Nucleus accumbens (tissue), 56 donors: Measurements from ENCODE around the gene NDUFV2.
"Not testable (repeated sequence)": the region's sequence is repeated elsewhere in the genome, so short reads cannot be mapped to it uniquely, and the experiment has no call there.

Experiments used
- DNase-seq, 56 donors: peaks; one replicate each; lab custom pipeline; 2025; lab: John Stamatoyannopoulos, UW

The NDUFV2 gene

DNA sequence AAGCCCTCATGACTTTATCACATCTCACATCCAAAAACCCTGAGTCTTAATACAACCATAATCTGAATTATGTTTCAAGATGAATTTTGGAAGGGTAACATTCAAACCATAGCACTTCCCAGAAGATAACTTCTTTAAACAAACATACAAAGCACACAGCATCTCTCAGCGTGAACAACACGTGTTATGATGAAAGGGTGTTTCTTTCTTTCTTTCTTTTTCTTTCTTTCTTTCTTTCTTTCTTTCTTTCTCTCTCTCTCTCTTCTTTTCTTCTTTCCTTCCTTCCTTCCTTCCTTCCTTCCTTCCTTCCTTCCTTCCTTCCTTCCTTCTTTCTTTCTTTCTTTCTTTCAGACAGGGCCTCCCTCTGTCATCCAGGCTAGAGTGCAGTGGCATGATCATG lies 13.8 kb upstream of the NDUFV2 start:
- not testable (repeated sequence) for DNase-seq

DNA sequence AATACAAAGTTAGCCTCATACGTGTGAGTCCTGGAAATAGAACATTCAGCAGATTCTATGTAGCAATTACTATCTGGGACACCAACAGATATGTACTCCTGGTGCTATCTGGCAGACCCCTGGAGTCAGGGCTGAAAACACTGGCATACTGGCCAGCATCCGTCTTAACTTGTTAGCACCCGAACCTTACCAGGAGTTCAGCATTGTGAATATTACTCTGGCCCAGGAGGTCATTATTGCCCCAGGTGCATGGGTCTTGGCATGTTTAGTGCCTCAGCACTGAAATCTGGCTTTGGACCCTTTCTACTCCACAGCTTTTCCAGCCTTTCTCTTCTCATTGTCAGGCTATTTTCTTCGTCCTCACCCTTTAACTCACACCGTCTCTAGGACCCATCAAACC lies 11.9 kb upstream of the NDUFV2 start:
- no peak for DNase-seq

DNA sequence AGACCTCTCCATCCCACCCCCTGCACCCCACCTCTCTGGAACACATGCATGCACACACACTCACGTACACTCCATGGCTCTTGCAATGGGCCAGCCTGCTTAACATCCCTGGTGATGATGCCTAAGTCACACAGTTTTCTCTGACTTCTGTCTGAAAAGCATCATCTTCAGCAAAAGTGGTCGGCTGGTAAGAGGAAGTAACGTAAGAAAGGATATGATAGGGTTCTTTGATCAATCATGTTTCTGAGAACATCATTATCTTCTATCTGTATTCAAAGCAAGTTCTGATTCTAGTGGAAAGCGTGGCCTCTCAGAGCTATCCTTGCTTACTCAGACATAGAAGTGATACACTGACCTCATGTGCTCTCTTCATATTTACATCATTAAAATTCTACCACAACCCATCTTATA lies 11.4 kb upstream of the NDUFV2 start:
- no peak for DNase-seq

GRCh38 chr18:9092665-9093064 lies 9.8 kb upstream of the NDUFV2 start:
- DNase-seq: no peak

- DNase-seq: not testable (repeated sequence)
Measured at GRCh38 chr18:9093109-9093508, 9.4 kb upstream of the NDUFV2 start.

GRCh38 chr18:9094307-9095226 lies 7.9 kb upstream of the NDUFV2 start:
- DNase-seq: no peak

DNA sequence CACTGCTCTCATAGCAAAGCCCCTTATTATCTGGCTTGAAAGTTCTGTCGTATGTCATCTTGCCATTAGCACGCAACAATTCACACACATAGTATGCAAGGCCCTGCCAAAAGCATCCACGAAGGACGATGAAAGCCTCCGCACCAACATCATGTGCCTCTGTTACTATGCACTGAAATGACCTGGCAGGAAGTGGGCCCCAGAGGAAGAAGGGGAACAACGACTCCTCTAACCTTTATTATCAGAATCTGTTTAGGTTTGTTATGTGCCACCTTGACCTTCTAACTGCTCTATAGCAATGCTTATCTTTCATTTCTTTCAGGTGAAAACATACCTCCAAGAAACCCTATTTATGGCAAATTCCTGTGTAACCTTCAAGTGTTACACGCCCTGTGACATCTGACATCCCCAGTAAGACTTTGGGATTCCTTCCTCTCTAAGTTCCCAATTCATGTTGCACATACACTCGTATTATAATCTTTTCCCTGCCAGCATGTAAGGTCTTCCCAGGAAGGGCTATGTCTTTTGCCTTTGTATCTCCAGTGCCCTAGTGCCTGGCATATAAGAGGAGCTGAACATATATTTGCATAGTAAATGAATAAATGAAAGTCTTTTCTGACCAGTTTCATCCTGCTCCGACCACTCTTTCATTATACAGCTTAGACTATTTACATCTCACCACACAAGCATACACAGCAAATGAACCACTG lies 7.0 kb upstream of the NDUFV2 start:
- DNase-seq: no peak

GRCh38 chr18:9096007-9096371 lies 6.5 kb upstream of the NDUFV2 start:
- DNase-seq: no peak

- DNase-seq: no peak
Measured at GRCh38 chr18:9096685-9097084, 5.8 kb upstream of the NDUFV2 start.

- no peak for DNase-seq
Measured at GRCh38 chr18:9097349-9097748, 5.2 kb upstream of the NDUFV2 start.

DNA sequence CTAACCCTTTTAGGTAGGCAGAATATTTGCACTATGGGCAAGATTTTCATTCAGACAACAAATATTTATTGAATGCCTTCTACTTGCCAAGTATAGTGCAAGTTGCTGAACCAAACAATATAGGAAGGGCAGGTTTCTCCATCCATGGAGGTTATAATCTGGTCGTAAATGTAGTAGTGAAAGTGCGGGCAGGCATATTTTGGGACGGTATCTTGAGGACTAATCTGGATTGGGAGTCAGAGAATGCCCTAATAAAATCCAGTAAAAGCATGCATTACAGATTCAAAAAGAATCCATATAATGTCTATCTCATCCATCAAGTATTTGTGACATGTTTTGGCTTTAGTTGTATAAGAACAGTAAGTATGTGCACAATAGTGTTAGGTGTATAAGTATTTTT lies 1.7 kb upstream of the NDUFV2 start:
- DNase-seq: no peak

GRCh38 chr18:9101730-9102507 lies 580 bp upstream of the NDUFV2 start:
- peak in 1 of 56 donors; percentile 12 for DNase-seq

GRCh38 chr18:9103376-9103873 lies 926 bp downstream of the NDUFV2 start:
- DNase-seq: no peak

DNA sequence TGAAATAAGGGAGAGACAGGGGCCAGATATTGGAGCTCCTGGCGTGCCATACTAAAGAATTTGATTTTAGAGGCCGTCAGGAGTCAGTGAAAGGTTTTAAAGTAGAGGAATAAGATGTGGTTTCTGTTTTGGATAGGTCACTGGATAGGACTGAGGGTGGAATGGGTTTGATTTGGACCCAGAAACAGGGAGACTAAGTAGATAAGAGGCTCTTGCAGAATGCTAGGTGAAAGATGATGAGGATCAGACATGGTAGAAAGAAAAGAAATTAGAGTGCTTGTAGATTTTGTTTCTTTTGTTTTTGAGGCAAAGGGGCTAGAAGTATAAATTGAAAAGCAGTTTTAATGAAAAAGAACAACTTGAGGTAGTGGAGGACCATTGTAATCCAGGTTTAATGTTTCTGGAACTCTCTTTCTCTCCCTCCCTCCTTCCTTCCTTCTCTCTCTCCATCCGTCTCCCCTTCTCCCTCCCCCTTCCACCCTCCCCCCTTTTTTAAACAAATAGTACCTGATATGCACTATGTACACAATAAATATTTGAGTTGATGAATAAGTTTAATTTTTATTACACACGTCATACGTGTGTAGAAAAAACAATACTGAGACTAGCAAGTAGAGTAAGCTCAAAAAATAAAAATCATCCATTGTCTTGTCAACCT lies 1.9 kb downstream of the NDUFV2 start:
- no peak for DNase-seq

- no peak for DNase-seq
Measured at GRCh38 chr18:9105420-9105819, 2.9 kb downstream of the NDUFV2 start.

GRCh38 chr18:9106094-9106493 lies 3.6 kb downstream of the NDUFV2 start:
- no peak for DNase-seq

GRCh38 chr18:9106800-9107584 lies 4.5 kb downstream of the NDUFV2 start:
- no peak for DNase-seq

DNA sequence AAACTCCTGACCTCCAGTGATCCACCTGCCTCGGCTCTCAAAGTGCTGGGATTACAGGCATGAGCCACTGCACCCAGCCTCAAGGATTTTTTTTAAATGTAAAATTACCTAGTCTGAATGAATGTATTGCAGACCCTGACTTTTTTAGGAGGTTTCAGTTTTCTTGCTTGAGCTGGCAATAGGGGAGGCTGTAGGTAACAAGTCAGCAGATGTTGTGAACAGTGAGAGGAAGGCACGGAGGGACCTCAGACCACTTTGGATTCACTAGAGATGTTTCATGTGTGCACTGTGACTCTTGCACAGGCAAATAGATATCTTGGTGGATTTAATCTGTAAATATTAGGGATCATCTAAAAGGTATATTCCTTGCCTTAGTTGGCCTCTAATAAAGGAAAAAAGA lies 6.4 kb downstream of the NDUFV2 start:
- DNase-seq: no peak

GRCh38 chr18:9109523-9109922 lies 7.0 kb downstream of the NDUFV2 start:
- DNase-seq: no peak
